HepG2 (cell line): ENCODE results near the gene UTP11. TPM values are rescaled to one million over a fixed set of nuclear protein-coding genes. Genes with fewer than 3 reads are reported as not detected.

Source experiments
- CEBPG ChIP-seq: IDR thresholded peaks from 2 replicates; pipeline ENCODE4 v1.6.1; 2016
- DNMT3B ChIP-seq: conservative IDR thresholded peaks from 2 replicates; pipeline ENCODE4 v1.6.1; 2016; ENCODE audit warnings: missing biosample characterization, control low read depth
- DR1 ChIP-seq: sonication (generic); formaldehyde crosslinking; IDR thresholded peaks from 2 replicates; pipeline ENCODE4 v1.8.0; 2021; ENCODE audit warnings: mild to moderate bottlenecking, missing genetic modification reagents, inconsistent platforms
- MED1 ChIP-seq: sonication (generic); formaldehyde crosslinking; IDR thresholded peaks from 2 replicates; pipeline ENCODE4 v1.4.0; 2020; ENCODE audit warnings: missing genetic modification reagents
- PITX1 ChIP-seq: sonication (generic); formaldehyde crosslinking; IDR thresholded peaks from 2 replicates; pipeline ENCODE4 v1.5.1; 2020; ENCODE audit warnings: mild to moderate bottlenecking, missing genetic modification reagents
- POGK ChIP-seq: sonication (generic); formaldehyde crosslinking; conservative IDR thresholded peaks from 2 replicates; pipeline ENCODE4 v1.8.0; 2022; ENCODE audit warnings: mild to moderate bottlenecking, moderate library complexity, missing genetic modification reagents
- SETDB1 ChIP-seq: sonication (generic); formaldehyde crosslinking; IDR thresholded peaks from 2 replicates; pipeline ENCODE4 v1.5.1; 2020; ENCODE audit warnings: missing genetic modification reagents, mild to moderate bottlenecking, borderline replicate concordance
- STAG1 ChIP-seq: sonication (generic); formaldehyde crosslinking; IDR thresholded peaks from 2 replicates; pipeline ENCODE4 v1.4.0; 2020; ENCODE audit warnings: missing genetic modification reagents
- TAF15 ChIP-seq: fragments of 200-400 bp; formaldehyde crosslinking; IDR thresholded peaks from one replicate; pipeline ENCODE4 v1.6.1; 2018; ENCODE audit warnings: mild to moderate bottlenecking, low read depth, low read length; ENCODE audit not compliant: poor library complexity, severe bottlenecking
- TEAD3 ChIP-seq: optimal IDR thresholded peaks from 2 replicates; pipeline ENCODE3; 2016; ENCODE audit warnings: borderline replicate concordance
- ZBTB1 ChIP-seq: sonication (generic); formaldehyde crosslinking; IDR thresholded peaks from 2 replicates; pipeline ENCODE4 v1.4.0; 2020; ENCODE audit warnings: missing genetic modification reagents, borderline replicate concordance
- ZNF496 ChIP-seq: sonication (generic); formaldehyde crosslinking; IDR thresholded peaks from 2 replicates; pipeline ENCODE4 v1.8.1; 2023; ENCODE audit warnings: mild to moderate bottlenecking, moderate library complexity, missing genetic modification reagents; ENCODE audit not compliant: insufficient replicate concordance
- ZNF567 ChIP-seq: sonication (generic); formaldehyde crosslinking; IDR thresholded peaks from 2 replicates; pipeline ENCODE4 v1.8.1; 2023; ENCODE audit warnings: mild to moderate bottlenecking, missing genetic modification reagents, borderline replicate concordance
- polyA plus RNA-seq, 8 experiments: library from polyadenylated mRNA; depleted of rRNA in 3 of 8; stranded (reverse) in 7 of 8; unstranded in 1 of 8; fragments of >200 nt; fragmentation: Illumina TruSeq in 4 of 8; extraction: Trizol in 4 of 8; gene quantifications; 2 replicates each; pipeline versions ENCODE4 v1.2.1 to v1.2.3, GENCODE V29; 2011 to 2016; ENCODE audit warnings: low read depth in 4 of 8, missing spikeins in 1 of 8, mixed read lengths in 1 of 8; ENCODE audit not compliant: insufficient read depth in 1 of 8
- total RNA-seq, 5 experiments: library from RNA; depleted of rRNA; stranded (reverse); fragments of >200 nt; fragmentation: Illumina TruSeq; extraction: Trizol; gene quantifications; 2 replicates each; pipeline ENCODE4 v1.2.3, GENCODE V29; 2016; ENCODE audit warnings: low read depth in 1 of 5
- TF ChIP-seq, protein P1 (sequence below): sonication (generic); formaldehyde crosslinking; IDR thresholded peaks from 2 replicates; pipeline ENCODE4 v1.4.0; 2020; ENCODE audit warnings: missing genetic modification reagents
- TF ChIP-seq, protein P2 (sequence below): sonication (generic); formaldehyde crosslinking; IDR thresholded peaks from 2 replicates; pipeline ENCODE4 v1.5.0; 2020; ENCODE audit warnings: missing genetic modification reagents
- TF ChIP-seq, protein P3 (sequence below): sonication (generic); formaldehyde crosslinking; IDR thresholded peaks from 2 replicates; pipeline ENCODE4 v1.4.0; 2020; ENCODE audit warnings: missing genetic modification reagents, borderline replicate concordance
- TF ChIP-seq, protein P4 (sequence below): IDR thresholded peaks from 2 replicates; pipeline ENCODE4 v1.6.1; 2012; ENCODE audit warnings: inconsistent platforms
- TF ChIP-seq, protein P5 (sequence below): sonication (generic); formaldehyde crosslinking; IDR thresholded peaks from 2 replicates; pipeline ENCODE4 v1.8.0; 2022; ENCODE audit warnings: missing genetic modification reagents, mild to moderate bottlenecking, inconsistent platforms, borderline replicate concordance

UTP11 gene
- total and polyA plus RNA-seq, 2 of the 13 experiments (the other 11 are each of a cell fraction or from before 2014, with no cell fraction given): 13.5 to 44.8 TPM

DNA sequence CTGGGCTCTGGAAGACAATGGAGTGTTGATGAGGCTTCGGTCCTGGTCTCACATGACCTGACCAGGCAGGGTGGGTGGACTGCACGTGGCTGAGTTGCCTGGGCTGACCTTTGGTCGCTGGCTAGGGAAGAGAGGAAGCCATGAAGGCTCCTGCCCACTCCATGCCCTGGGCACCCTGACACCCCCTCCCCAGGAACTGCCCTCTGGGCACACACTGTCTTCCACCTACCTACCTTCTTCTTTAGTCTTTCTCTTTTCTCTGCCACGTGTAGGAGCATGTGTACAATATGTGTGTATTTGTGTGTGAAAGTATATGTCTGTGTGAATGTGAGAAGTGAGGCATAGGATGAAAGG, 19.0 kb downstream of the UTP11 start (continued):
- TF ChIP-seq, protein P1, sequence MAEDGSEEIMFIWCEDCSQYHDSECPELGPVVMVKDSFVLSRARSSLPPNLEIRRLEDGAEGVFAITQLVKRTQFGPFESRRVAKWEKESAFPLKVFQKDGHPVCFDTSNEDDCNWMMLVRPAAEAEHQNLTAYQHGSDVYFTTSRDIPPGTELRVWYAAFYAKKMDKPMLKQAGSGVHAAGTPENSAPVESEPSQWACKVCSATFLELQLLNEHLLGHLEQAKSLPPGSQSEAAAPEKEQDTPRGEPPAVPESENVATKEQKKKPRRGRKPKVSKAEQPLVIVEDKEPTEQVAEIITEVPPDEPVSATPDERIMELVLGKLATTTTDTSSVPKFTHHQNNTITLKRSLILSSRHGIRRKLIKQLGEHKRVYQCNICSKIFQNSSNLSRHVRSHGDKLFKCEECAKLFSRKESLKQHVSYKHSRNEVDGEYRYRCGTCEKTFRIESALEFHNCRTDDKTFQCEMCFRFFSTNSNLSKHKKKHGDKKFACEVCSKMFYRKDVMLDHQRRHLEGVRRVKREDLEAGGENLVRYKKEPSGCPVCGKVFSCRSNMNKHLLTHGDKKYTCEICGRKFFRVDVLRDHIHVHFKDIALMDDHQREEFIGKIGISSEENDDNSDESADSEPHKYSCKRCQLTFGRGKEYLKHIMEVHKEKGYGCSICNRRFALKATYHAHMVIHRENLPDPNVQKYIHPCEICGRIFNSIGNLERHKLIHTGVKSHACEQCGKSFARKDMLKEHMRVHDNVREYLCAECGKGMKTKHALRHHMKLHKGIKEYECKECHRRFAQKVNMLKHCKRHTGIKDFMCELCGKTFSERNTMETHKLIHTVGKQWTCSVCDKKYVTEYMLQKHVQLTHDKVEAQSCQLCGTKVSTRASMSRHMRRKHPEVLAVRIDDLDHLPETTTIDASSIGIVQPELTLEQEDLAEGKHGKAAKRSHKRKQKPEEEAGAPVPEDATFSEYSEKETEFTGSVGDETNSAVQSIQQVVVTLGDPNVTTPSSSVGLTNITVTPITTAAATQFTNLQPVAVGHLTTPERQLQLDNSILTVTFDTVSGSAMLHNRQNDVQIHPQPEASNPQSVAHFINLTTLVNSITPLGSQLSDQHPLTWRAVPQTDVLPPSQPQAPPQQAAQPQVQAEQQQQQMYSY (CRISPR knock-in tag): no peak
- TF ChIP-seq, protein P2, sequence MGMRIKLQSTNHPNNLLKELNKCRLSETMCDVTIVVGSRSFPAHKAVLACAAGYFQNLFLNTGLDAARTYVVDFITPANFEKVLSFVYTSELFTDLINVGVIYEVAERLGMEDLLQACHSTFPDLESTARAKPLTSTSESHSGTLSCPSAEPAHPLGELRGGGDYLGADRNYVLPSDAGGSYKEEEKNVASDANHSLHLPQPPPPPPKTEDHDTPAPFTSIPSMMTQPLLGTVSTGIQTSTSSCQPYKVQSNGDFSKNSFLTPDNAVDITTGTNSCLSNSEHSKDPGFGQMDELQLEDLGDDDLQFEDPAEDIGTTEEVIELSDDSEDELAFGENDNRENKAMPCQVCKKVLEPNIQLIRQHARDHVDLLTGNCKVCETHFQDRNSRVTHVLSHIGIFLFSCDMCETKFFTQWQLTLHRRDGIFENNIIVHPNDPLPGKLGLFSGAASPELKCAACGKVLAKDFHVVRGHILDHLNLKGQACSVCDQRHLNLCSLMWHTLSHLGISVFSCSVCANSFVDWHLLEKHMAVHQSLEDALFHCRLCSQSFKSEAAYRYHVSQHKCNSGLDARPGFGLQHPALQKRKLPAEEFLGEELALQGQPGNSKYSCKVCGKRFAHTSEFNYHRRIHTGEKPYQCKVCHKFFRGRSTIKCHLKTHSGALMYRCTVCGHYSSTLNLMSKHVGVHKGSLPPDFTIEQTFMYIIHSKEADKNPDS (CRISPR knock-in tag): no peak
- TF ChIP-seq DR1 (no peak), ZBTB1 (CRISPR knock-in tag) (no peak), TEAD3 (no peak), CEBPG (CRISPR knock-in tag) (no peak), POGK (CRISPR knock-in tag) (peak; percentile 66; the same call in 1 of the 2 replicates), DNMT3B (no peak), TAF15 (no peak), MED1 (peak; percentile 54; the same call in 1 of the 2 replicates), ZNF496 (CRISPR knock-in tag) (no peak), STAG1 (CRISPR knock-in tag) (no peak), PITX1 (CRISPR knock-in tag) (no peak), SETDB1 (CRISPR knock-in tag) (no peak), ZNF567 (CRISPR knock-in tag) (no peak)
- TF ChIP-seq, protein P3, sequence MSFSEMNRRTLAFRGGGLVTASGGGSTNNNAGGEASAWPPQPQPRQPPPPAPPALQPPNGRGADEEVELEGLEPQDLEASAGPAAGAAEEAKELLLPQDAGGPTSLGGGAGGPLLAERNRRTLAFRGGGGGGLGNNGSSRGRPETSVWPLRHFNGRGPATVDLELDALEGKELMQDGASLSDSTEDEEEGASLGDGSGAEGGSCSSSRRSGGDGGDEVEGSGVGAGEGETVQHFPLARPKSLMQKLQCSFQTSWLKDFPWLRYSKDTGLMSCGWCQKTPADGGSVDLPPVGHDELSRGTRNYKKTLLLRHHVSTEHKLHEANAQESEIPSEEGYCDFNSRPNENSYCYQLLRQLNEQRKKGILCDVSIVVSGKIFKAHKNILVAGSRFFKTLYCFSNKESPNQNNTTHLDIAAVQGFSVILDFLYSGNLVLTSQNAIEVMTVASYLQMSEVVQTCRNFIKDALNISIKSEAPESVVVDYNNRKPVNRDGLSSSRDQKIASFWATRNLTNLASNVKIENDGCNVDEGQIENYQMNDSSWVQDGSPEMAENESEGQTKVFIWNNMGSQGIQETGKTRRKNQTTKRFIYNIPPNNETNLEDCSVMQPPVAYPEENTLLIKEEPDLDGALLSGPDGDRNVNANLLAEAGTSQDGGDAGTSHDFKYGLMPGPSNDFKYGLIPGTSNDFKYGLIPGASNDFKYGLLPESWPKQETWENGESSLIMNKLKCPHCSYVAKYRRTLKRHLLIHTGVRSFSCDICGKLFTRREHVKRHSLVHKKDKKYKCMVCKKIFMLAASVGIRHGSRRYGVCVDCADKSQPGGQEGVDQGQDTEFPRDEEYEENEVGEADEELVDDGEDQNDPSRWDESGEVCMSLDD (CRISPR knock-in tag): no peak
- TF ChIP-seq, protein P4, sequence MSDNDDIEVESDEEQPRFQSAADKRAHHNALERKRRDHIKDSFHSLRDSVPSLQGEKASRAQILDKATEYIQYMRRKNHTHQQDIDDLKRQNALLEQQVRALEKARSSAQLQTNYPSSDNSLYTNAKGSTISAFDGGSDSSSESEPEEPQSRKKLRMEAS: peak; percentile 94
- TF ChIP-seq, protein P5, sequence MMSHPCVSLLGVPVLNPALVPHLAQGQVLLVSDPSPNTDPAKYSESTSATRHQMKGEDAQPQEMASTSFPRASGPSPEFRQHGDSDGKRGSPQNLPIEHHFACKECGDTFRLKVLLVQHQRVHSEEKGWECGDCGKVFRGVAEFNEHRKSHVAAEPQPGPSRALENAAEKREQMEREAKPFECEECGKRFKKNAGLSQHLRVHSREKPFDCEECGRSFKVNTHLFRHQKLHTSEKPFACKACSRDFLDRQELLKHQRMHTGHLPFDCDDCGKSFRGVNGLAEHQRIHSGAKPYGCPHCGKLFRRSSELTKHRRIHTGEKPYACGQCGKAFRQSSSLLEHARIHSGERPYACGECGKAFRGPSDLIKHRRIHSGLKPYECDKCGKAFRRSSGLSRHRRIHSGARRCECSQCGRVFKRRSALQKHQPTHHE (CRISPR knock-in tag): no peak; the same call in 1 of the 2 replicates
